ENCODE measurements around the gene GCH1. TPM values are rescaled to one million over a fixed set of nuclear protein-coding genes. Genes with fewer than 3 reads are reported as not detected.
"Not testable (repeated sequence)": the region's sequence is repeated elsewhere in the genome, so short reads cannot be mapped to it uniquely, and the experiment has no call there.

Gene GCH1
- total RNA-seq, 2 experiments from 2014 or later: 70.8 to 73.2 TPM

DNA sequence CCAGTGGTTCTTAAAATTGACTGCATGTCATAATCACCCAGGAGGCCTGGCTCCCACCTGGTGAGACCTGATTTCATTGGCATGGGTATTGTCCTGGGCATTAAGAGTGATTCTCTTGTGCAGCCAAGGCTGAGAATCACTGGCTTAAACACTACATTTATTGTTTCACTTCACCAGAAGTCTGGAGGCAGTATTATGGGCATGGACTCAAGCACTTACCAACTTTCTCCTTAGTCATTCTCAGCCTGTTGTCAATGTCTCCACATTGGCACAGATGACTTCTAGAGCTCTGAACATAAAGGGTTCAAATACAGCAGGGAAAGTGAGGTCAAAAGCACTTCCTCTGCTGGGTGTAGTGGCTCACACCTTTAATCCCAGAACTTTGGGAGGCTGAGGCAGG is 25.6 kb upstream of the GCH1 start:
- CTCF ChIA-PET: interaction anchor here (1.4 to 2.7 kb wide), 2 partner anchors 13 to 99 kb away, joined by 4 to 10 read pairs; partner anchors contain the start of genes SOCS4 and WDHD1
- no peaks in the 10 kb centered on the region for H3K27me3 Mint-ChIP-seq
- peak; percentile 12 for ATAC-seq
- H3K27ac Mint-ChIP-seq: no peak overlapping the region
- H3K4me3 Mint-ChIP-seq: no peak overlapping the region
- H3K9me3 Mint-ChIP-seq (ENCODE audit: low read depth): no peaks in the 10 kb centered on the region
- DNase-seq: no peak
- H3K36me3 Mint-ChIP-seq: peaks cover 6% of the 10 kb centered on the region
- H3K4me1 Mint-ChIP-seq: peaks cover 3% of the 10 kb centered on the region

- ATAC-seq (no peak), DNase-seq (no peak)
- H3K9me3 Mint-ChIP-seq (ENCODE audit: low read depth): no peaks in the 10 kb centered on the region
- H3K36me3 Mint-ChIP-seq: peaks cover 6% of the 10 kb centered on the region
- peaks cover 3% of the 10 kb centered on the region for H3K4me1 Mint-ChIP-seq
- H3K27ac Mint-ChIP-seq: no peak overlapping the region
- CTCF ChIA-PET: interaction anchor here (1.0 to 2.7 kb wide), 3 partner anchors 11 to 99 kb away, joined by 3 to 10 read pairs (median 4); partner anchors contain the start of genes SOCS4 and WDHD1
- no peak overlapping the region for H3K4me3 Mint-ChIP-seq
- no peaks in the 10 kb centered on the region for H3K27me3 Mint-ChIP-seq
Measured at GRCh38 chr14:54927551-54927950, 24.9 kb upstream of the GCH1 start.

GRCh38 chr14:54926570-54926969 is 23.9 kb upstream of the GCH1 start:
- not testable (repeated sequence) for H3K9me3 Mint-ChIP-seq (ENCODE audit: low read depth); ATAC-seq; H3K27me3 Mint-ChIP-seq; H3K27ac Mint-ChIP-seq; H3K4me1 Mint-ChIP-seq; H3K4me3 Mint-ChIP-seq; DNase-seq; H3K36me3 Mint-ChIP-seq
- CTCF ChIA-PET: interaction anchor here (0.6 to 2.7 kb wide), 4 partner anchors 11 to 100 kb away, joined by 3 to 10 read pairs (median 4); partner anchors contain the start of genes SOCS4 and WDHD1

- no peak for DNase-seq
- Mint-ChIP-seq H3K4me1 (peaks cover 8% of the 10 kb centered on the region), H3K4me3 (no peak overlapping the region), H3K36me3 (peaks cover 5% of the 10 kb centered on the region), H3K27me3 (no peaks in the 10 kb centered on the region), H3K27ac (no peak overlapping the region), H3K9me3 (ENCODE audit: low read depth) (no peaks in the 10 kb centered on the region)
- CTCF ChIA-PET: interaction anchor here (0.9 to 1.0 kb wide), 2 partner anchors 9 to 18 kb away, joined by 3 to 4 read pairs; no protein-coding TSS in a partner anchor
- ATAC-seq: no peak
Measured at GRCh38 chr14:54922598-54922997, 20.0 kb upstream of the GCH1 start.

- Mint-ChIP-seq H3K27me3 (no peaks in the 10 kb centered on the region), H3K27ac (no peak overlapping the region), H3K9me3 (ENCODE audit: low read depth) (no peaks in the 10 kb centered on the region), H3K4me1 (peaks cover 5% of the 10 kb centered on the region), H3K4me3 (no peak overlapping the region), H3K36me3 (no peaks in the 10 kb centered on the region)
- CTCF ChIA-PET: no interaction called here
- ATAC-seq (no peak), DNase-seq (no peak)
Measured at GRCh38 chr14:54920052-54920451, 17.4 kb upstream of the GCH1 start.

DNA sequence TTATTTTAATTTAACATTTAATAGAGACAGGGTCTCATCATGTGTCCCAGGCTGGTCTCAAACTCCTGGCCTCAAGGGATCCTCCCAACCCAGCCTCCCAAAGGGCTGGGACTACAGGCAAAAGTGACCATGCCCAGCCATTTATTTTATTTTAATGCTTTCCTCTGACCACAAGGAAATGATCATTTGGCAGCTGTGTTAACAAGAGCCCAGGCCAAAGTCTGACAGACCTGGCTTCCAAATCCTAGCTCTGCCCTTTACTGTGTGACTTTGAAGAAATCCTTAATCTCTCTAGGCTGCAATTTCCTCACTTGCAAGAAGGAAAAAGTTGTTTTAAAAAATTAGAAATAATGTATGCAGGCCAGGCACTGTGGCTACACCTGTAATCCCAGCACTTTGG is 16.7 kb upstream of the GCH1 start:
- Mint-ChIP-seq H3K4me1 (peaks cover 5% of the 10 kb centered on the region), H3K27ac (no peak overlapping the region), H3K27me3 (no peaks in the 10 kb centered on the region), H3K9me3 (ENCODE audit: low read depth) (no peaks in the 10 kb centered on the region), H3K36me3 (no peaks in the 10 kb centered on the region), H3K4me3 (no peak overlapping the region)
- CTCF ChIA-PET: no interaction called here
- no peak for DNase-seq
- no peak for ATAC-seq

DNA sequence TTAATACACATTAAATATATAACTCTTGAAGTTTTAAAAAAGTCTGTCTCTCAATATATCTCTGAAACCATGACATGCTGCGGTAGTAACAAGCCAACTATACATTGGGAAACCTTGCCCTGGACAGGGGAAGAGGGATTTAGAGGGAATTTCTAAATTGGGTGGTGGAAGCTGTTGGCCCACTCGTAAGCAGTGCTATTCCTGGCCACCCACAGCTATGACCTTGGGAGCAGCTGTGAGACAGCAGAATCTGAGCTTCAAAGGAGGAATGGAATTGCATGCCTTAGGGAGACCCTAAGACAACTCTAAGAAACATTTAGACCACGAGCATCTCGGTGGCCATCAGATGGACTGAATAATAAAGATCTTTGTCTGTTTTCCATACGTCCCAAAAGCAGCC is 15.8 kb upstream of the GCH1 start:
- CTCF ChIA-PET: interaction anchor here (0.7 kb wide), 2 partner anchors 15 to 144 kb away, joined by 3 read pairs; partner anchors contain the start of gene GCH1
- Mint-ChIP-seq H3K4me1 (peaks cover 5% of the 10 kb centered on the region), H3K27me3 (no peaks in the 10 kb centered on the region), H3K4me3 (no peak overlapping the region), H3K27ac (no peak overlapping the region), H3K9me3 (ENCODE audit: low read depth) (no peaks in the 10 kb centered on the region), H3K36me3 (no peaks in the 10 kb centered on the region)
- no peak for DNase-seq
- no peak for ATAC-seq

- CTCF ChIA-PET: interaction anchor here (2.2 kb wide), 1 partner anchor 12 kb away, joined by 10 read pairs; no protein-coding TSS in a partner anchor
- no peak overlapping the region for H3K27ac Mint-ChIP-seq
- no peak overlapping the region for H3K4me3 Mint-ChIP-seq
Measured at GRCh38 chr14:54916101-54916500, 13.5 kb upstream of the GCH1 start.

DNA sequence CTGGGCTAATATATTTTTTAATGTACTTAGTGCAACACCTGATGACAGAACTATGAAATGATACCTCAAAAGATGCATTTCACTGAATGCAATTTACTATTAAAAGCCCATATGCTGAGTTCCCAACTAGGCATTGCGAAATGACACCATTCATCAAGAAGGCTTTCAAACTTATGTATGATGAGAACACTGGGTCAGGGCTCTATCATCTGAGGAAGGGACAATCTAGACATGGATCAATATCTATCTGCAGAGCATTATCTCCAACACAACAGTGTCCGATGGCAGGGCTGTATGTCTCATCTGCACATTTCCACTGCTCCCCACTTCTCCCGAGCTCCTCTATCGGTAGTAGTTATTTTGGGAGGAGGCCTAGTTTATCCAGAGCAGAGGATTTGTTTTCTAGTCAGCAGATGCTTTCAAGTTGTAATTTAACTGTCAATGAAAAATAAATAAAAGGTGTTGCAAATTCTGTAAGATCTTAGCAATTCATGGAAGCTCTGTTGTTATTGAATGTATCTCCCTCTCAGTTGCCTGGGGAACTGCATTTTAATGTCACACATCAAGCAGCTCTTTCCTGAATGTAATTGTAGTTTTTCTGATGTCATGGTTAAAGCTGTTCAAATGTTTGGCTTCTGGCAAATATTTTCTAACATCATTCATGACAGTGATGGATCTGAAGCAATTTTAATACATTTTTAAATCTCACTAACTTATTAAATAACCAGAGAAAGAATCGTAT is 7.4 kb upstream of the GCH1 start:
- Mint-ChIP-seq H3K4me3 (no peak overlapping the region), H3K9me3 (ENCODE audit: low read depth) (no peaks in the 10 kb centered on the region), H3K27ac (no peak overlapping the region), H3K27me3 (no peaks in the 10 kb centered on the region), H3K4me1 (peaks cover 31% of the 10 kb centered on the region), H3K36me3 (peaks cover 4% of the 10 kb centered on the region)
- CTCF ChIA-PET: interaction anchor here (0.7 kb wide), 1 partner anchor 9 kb away, joined by 3 read pairs; no protein-coding TSS in a partner anchor
- DNase-seq (no peak), ATAC-seq (no peak)

More at GRCh38 chr14:54916101-54916500, 13.5 kb upstream of the GCH1 start:
- no peaks in the 10 kb centered on the region for H3K9me3 Mint-ChIP-seq (ENCODE audit: low read depth)
- no peaks in the 10 kb centered on the region for H3K4me1 Mint-ChIP-seq
- DNase-seq (no peak), ATAC-seq (no peak)
- no peaks in the 10 kb centered on the region for H3K36me3 Mint-ChIP-seq
- no peaks in the 10 kb centered on the region for H3K27me3 Mint-ChIP-seq

DNA sequence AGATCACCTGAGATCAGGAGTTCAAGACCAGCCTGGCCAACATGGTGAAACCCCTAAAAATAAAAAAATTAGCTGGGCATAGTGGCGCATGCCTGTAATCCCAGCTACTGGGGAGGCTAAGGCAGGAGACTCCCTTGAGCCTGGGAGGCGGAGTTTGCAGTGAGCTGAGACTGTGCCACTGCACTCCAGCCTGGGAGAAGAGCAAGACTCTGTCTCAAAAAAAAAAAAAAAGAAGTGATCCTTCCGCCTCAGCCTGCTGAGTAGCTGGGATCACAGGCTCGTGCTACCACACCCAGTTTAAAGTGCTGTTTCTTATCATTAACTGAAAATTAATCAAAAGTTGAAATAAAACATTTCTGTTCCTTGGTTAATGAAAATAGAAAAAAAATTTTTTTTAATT is 6.3 kb upstream of the GCH1 start:
- H3K9me3 Mint-ChIP-seq (ENCODE audit: low read depth); H3K27me3 Mint-ChIP-seq; ATAC-seq: not testable (repeated sequence)

DNA sequence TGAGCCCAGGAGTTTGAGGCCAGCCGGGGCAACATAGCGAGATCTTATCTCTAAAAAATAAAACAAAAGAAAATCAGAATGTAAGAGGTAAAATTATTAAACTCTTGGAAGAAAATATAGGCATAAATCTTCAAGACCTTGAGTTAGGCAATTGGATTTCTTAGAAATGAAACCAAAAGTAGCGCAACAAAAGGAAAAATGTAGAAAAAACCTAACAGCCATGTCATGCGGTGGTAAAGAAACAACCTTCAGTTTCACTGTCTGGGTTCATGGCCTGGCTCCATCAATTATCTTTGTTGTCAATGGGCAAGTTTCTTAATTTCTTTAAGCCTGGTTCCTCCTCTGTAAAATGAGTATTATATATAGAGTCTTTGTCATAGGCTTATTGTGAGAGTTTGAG is 5.6 kb upstream of the GCH1 start:
- DNase-seq: no peak
- Mint-ChIP-seq H3K27ac (peak overlapping the region; percentile 90), H3K4me3 (peak overlapping the region; percentile 59), H3K27me3 (no peaks in the 10 kb centered on the region), H3K36me3 (peaks cover 4% of the 10 kb centered on the region), H3K4me1 (peaks cover 35% of the 10 kb centered on the region), H3K9me3 (ENCODE audit: low read depth) (no peaks in the 10 kb centered on the region)
- CTCF ChIA-PET: interaction anchor here (0.6 to 1.5 kb wide), 4 partner anchors 22 to 143 kb away, joined by 3 to 4 read pairs (median 3); partner anchors contain the start of gene MAPK1IP1L
- peak; percentile 80 for ATAC-seq

More for the DNA sequence above, 6.3 kb upstream of the GCH1 start:
- H3K27ac Mint-ChIP-seq, CTCF ChIA-PET, H3K4me3 Mint-ChIP-seq, DNase-seq, H3K36me3 Mint-ChIP-seq: not testable (repeated sequence)
- H3K4me1 Mint-ChIP-seq: peaks cover 31% of the 10 kb centered on the region

- peaks cover 37% of the 10 kb centered on the region for H3K4me1 Mint-ChIP-seq
- H3K36me3 Mint-ChIP-seq: peaks cover 6% of the 10 kb centered on the region
- CTCF ChIA-PET: interaction anchor here (0.7 kb wide), 1 partner anchor 25 kb away, joined by 3 read pairs; no protein-coding TSS in a partner anchor
- peak overlapping the region; percentile 6 for H3K4me3 Mint-ChIP-seq
- ATAC-seq (no peak), DNase-seq (peak; percentile 63)
- no peaks in the 10 kb centered on the region for H3K27me3 Mint-ChIP-seq
- peak overlapping the region; percentile 77 for H3K27ac Mint-ChIP-seq
- H3K9me3 Mint-ChIP-seq (ENCODE audit: low read depth): no peaks in the 10 kb centered on the region
Measured at GRCh38 chr14:54906075-54906474, 3.4 kb upstream of the GCH1 start.

DNA sequence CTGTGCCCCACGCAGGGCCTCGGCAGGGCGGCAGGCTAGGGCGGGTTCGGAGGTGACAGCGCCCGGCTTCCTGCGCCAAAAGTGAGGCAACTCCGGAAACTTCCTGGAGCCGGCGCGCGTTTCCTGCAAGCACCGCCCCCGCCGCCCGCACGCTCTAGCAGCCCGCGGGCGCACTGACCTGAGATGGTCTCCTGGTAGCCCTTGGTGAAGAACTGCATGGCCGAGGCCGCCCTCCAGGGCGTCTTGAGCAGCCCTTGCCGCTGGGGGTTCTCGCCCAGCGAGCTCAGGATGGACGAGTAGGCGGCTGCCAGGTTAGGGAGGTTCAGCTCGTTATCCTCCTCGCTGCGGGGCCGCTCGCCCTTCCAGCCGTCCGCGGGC is 494 bp downstream of the GCH1 start:
- peak; percentile 68 for ATAC-seq
- peak; percentile 90 for DNase-seq
- Mint-ChIP-seq H3K27ac (peak overlapping the region; percentile 87), H3K36me3 (peaks cover 27% of the 10 kb centered on the region), H3K9me3 (ENCODE audit: low read depth) (no peaks in the 10 kb centered on the region), H3K4me1 (peaks cover 55% of the 10 kb centered on the region), H3K4me3 (peak overlapping the region; percentile 93), H3K27me3 (no peaks in the 10 kb centered on the region)
- CTCF ChIA-PET: interaction anchor here (0.8 to 2.8 kb wide), 7 partner anchors 8 to 149 kb away, joined by 3 to 21 read pairs (median 6); partner anchors contain the start of gene MAPK1IP1L

Data from activated CD8-positive, alpha-beta memory T cell treated with anti-CD3 and anti-CD28 coated beads, Interleukin-2, amount 10 ng/mL, durations not matched to agents 7 days and 5 days (primary cell).